HG03175 (cell line): ENCODE measurements around the gene RAB31.

Experiments
- ATAC-seq: cut with Tn5 transposase; IDR thresholded peaks from one replicate; pipeline ENCODE4 v1.9.1; 2021; ENCODE audit warnings: mild to moderate bottlenecking, moderate library complexity; ENCODE audit not compliant: unreplicated experiment

Gene RAB31

DNA sequence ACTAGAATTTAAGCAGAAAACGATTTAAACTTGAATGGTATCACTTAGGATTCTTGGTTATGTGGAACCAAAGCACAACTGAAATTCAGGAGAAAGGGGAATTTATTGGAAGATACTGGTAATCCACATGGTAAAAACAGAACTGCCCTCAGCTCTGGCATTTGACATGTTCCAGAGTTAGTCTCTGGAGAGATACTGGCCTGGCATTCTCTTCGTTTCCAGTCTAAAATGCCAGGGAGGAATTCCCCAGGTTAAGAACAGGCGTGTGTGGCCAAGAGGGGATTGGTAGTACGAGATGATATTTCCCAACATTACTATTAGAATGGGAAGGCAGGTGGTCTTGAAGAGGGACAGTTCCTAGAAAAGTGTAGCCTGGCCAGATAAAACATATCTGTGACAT is 109.2 kb downstream of the RAB31 start:
- ATAC-seq: no peak

DNA sequence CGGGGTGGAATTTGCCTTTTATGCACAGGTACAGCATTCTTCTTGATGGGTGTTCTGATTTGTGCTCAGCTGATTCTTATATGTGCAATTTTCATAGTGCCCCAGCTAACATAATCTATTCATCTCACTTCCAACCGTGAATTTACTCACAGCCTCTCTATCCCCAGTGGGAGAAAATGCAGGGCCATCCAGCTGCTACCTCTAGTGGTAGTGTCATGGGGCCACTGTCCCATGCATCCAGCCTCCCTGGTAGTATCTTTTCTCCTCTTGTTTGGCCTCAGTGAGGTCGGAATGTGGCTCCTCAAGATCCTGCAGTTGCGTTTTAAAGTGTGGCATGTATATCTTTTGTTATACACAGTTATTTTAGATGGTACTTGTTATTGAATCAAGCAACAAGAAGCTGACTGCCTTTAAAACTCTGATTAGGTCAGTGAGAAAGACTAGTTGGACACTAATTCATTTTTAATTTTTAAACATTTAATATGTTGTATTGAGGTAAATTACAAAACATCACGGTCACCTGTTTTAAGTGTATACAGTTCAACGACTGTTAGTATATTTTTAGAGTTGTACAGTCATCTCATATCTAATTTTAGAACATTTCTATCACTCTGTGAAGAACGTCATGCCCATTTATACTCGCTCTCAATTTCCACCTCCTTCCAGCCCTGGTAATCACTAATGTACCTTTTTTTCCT is 109.8 kb downstream of the RAB31 start:
- no peak for ATAC-seq

DNA sequence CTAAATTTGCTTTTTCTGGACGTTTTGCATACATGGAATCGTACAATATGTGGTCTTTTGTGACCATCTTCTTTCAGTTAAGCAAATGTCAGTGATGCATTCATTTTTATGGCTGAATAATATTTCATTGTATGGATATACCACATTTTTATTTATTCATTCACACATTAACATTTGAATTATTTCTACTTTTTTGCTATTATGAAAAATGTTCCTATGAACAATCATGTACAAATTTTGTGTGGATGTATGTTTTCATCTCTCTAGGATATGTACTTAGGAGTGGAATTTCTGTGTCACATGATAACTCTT is 110.3 kb downstream of the RAB31 start:
- ATAC-seq: no peak

GRCh38 chr18:9820127-9820526 is 112.0 kb downstream of the RAB31 start:
- no peak for ATAC-seq

- no peak for ATAC-seq
Measured at GRCh38 chr18:9820719-9821118, 112.6 kb downstream of the RAB31 start.

DNA sequence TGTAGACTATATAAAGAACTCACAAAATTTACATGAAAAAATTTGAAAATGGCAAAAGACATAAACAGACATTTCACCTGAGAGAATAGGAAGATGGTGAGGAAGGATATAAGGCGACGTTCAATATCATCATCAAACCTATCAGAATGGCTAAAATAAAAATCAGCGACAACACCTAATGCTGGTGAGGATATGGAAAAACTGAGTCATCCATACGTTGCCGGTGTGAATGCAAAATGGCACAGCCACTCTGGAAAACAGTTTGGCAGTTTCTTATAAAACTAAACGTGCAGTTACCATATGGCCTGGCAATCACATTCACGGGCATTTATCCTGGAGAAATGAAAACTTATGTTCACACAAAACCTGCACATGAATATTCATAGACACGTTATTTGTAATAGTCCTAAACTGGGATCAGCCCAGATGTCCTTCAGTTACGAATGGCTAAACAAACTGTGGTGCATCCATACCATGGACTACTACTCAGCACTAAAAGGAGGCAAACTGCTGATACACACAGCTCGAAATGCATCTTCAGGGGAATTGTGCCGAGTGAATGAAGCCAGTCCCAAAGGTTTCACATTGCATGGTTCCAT is 114.6 kb downstream of the RAB31 start:
- no peak for ATAC-seq

DNA sequence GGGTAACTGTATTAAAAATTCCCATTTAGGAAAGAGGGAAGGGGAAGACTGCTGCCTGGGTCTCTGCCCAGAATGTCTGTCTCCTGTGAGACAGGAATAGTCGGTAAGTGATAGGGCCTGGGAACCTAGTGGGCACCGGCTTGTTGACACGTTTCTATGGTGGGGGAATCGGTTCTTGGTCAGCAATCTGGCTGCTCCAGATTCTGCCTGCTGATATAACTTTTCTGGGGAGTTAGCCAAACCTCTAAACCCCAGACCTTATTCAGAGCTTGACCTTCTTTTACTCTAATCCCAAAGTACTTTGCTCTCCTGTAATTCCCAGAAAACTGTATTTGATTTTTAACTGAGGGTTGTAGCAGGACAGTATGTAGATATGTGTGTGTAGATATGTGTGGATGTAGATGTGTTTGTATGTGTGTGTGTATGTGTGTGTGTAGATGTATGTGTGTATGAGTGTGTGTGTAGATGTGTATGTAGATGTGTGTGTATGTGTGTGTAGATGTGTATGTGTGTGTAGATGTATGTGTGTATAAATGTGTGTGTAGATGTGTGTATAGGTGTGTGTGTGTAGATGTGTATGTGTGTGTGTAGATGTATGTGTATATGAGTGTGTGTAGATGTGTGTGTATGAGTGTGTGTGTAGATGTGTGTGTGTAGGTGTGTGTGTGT is 115.8 kb downstream of the RAB31 start:
- ATAC-seq: no peak

DNA sequence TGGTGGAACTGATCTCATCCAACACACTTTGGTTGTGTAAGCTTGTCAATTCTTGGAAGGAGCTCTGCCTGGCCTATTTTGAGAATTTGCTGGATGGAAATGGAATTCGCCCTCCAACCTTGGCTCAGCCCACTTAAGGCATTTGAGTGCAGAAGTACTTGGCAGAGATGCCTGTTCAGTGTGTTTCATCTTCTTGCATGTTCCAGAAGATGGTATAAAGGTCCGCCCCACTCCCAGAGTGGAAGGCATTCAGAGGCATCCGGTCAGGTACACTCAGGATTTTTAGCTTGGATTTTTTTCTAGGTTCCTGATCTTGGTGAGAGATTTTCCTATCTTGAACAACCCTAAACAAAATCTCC is 116.4 kb downstream of the RAB31 start:
- ATAC-seq: no peak

- ATAC-seq: no peak
Measured at GRCh38 chr18:9824952-9825371, 116.9 kb downstream of the RAB31 start.

DNA sequence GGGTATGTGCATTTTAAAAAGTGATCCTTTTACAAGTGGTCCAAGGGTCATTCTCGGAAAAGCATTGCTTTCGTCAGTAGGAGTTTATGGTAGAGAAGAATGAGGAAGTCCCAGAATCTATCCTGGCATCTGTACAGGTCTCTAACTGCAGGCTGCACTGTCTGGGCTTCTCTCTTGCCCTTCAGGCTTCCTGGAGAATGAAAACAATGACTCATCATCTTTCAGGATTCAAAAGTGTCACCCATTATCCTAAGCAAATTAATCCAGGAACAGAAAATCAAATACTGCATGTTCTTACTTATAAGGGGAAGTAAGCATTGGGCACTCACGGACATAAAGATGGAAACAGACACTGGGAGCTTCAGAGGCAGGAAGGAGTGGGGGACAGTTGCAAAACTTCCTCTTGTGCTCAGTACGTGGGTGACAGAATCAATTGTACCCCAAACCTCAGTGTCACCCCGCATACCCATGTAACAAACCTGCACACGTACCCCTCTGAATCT is 117.5 kb downstream of the RAB31 start:
- ATAC-seq: no peak

DNA sequence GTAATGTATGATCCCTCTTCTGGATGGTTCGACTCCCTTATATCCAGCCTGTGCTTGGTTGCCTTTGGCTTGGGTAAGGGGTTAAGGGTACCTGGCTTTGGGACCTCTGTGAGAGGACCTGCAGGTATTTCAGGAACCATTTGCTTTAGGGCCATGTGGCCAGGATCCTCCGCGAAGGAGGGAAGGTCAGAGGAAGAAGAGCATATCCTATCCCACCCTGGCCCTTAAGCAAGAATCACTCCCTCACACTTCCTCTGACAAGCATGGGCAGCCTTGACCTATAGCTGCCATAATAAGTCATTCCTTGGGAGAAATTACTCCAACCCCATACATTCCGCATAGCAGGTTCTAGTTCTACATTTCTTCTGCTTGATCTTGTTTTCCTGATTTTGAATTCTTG is 118.6 kb downstream of the RAB31 start:
- ATAC-seq: no peak

DNA sequence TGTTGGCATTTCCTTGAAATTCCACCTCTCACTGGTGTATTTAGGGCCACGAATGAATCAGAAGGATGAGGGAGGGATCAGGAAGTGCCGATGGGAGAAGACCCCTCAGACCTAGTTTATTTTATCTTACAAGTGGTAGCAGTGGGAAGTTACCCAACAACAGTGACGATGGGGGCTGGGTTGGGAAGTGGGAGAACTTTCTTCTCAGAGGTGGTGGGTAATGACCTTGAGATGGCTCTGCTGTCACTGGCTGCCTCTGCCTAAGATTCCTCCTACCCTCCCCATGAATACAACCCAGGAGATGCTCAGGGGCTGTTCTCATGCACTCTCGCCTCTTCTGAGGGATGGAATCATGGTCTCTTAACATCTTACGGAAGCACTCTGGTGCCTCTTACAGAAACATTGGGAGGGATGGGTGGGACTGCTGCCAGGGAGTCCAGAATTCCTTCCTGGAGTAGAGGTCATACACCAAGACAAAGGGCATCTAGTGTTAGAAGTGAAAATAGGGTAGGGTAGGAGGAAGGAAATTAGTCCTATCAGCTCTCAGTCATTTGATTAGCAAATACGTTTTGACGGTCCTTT is 119.2 kb downstream of the RAB31 start:
- no peak for ATAC-seq

GRCh38 chr18:9827793-9828505 is 119.8 kb downstream of the RAB31 start:
- ATAC-seq: no peak

DNA sequence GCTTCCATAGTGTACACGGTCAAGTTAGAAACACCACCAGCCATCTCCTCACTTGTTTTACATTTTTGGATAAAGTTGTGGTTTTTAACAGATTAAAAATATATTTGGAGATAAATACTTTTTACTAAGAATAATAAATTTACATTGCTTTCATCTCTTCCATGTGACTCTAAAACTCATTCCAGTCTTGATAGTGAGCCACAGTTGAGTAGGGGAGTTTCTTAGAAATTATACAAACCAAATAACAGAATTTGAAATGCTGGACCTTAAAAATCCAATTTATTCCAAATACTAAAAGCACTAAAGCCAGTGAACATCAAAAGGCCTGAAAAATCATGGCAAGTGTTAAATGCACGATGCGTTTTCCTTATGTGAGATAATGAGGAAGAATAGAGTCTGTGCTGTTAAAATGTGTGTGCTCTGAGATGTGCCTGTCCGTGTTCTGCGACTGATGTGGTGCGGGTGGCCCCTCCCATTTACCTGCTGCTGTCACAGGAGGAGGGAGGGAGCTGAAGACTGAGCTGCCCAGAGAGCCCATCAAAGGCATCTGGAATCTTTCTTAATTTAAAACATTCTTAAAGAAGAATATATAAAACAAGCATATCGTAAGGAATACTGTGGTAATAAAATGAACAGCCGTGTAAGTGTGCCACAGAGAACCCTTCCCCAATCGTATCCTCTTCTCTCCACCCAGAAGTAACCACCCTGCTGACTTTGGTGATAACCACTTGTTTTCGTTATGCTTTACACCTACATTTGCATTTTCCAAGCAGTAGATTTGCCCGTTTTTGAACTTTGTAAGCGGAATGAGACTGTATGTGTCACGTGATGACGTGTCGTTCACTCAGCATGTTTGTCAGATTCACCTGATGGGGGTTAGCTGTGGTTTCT is 120.7 kb downstream of the RAB31 start:
- ATAC-seq: no peak

GRCh38 chr18:9829397-9829712 is 121.3 kb downstream of the RAB31 start:
- no peak for ATAC-seq

DNA sequence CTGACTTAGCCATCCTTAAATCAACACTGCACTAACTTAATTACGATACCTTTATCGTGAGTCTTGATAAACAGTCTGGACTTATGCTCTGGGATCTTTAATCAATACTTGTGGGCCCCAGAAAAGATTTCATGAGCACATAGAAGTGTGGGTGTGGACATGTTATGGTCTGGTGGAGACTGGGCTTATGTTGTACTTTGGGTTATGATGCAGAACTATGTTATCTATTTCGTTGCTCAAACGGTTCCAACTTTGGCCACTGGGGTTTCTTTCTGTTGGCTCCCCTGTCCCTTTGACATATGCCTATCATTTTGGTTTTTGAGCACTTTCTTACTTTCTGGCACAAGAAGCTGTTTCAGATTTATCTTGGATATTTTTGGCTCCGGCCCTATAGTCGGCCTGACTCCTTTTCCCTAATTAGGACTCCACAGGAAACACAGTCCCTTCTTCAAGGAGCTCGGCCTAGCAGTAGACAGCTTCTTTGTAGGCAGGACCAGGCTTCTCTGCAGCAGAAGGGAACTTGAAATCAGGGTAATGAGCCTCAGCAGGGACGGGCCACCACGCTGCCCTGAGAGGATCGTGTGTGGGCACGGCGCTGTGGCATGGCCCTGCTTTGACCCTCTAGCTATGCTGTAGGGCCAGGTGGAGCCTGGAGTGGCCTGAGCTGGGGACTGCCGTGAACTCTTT is 123.1 kb downstream of the RAB31 start:
- ATAC-seq: no peak

DNA sequence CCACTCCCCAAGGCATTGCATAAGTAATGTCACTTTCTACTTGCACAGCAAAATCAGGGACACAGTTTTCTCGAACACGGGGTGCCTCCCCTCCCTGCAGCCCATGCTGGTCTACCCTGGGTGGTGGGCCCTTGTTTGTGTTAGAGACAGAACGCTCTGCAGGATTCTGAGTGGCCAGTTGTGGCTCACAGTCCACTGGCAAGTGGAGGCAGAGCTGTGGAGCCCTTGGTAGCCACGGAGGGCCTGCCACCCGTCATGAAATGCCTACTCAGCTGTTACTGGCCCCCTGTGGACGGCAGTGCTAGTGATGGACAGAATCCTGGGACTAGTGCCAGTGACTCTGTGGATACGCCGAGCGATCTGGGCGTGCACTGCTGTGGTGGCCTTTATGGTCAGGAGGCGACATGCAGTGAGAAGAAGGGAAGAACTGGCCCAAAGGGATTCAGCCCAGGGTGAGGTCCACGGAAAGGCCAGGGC is 123.7 kb downstream of the RAB31 start:
- no peak for ATAC-seq

DNA sequence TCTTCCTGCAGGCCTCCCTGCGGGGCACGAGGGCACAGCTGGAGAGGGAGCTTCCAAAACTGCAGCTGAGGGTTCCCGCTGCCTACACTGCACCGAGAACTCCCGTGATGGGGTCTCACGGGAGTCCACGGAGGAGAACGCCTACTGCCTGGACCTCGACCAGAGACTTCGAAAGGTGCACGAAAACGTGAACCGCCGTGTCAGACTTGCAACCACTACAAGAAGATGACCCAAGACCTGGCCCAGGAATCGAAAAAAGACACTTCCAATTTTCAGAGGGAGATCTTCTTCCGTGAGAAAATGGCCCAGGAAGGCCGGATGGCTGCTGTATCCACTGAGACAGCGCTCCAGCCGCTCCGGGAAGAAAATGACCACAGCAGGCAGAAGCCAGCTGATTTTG is 124.8 kb downstream of the RAB31 start:
- no peak for ATAC-seq

DNA sequence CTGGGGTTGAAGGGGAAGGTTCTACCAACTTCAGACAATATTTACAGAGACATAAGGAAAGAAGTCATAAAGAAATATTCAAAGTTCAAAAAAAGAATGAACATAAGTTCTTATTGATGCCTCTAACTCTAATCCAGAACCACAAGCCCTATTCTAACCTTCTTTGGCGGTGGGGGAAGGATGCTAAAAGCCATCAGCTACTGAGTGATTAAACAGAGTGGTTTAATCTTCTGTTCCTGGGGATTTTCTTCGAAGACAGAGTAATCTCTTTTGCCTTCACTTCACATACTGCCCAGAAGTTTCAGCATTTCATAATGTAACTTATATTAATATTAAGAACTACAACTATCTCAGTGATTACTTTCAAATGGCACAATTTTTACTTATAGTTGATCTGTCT is 126.5 kb downstream of the RAB31 start:
- ATAC-seq: no peak
